GM21529 (cell line): Measurements from ENCODE around the gene GCSAM.

Experiments used
- ATAC-seq: cut with Tn5 transposase; IDR thresholded peaks from one replicate; pipeline ENCODE4 v1.9.1; 2021; ENCODE audit not compliant: unreplicated experiment

GCSAM gene

GRCh38 chr3:112129925-112130637 lies 3.0 kb downstream of the GCSAM start:
- no peak for ATAC-seq

GRCh38 chr3:112128843-112129727 lies 4.0 kb downstream of the GCSAM start:
- peak; percentile 45 for ATAC-seq

- no peak for ATAC-seq
Observed at GRCh38 chr3:112127522-112128494, 5.2 kb downstream of the GCSAM start.

GRCh38 chr3:112126511-112126911 lies 6.5 kb downstream of the GCSAM start:
- no peak for ATAC-seq

GRCh38 chr3:112124907-112125607 lies 8.0 kb downstream of the GCSAM start:
- no peak for ATAC-seq

- ATAC-seq, result no peak
Observed at GRCh38 chr3:112123548-112123947, 9.5 kb downstream of the GCSAM start.

- ATAC-seq, result no peak
Observed at GRCh38 chr3:112122870-112123269, 10.2 kb downstream of the GCSAM start.

- no peak for ATAC-seq
Observed at GRCh38 chr3:112121577-112122547, 11.2 kb downstream of the GCSAM start.

GRCh38 chr3:112119962-112120836 lies 12.8 kb downstream of the GCSAM start:
- ATAC-seq, result peak; percentile 34

GRCh38 chr3:112117841-112118571 lies 15.0 kb downstream of the GCSAM start:
- peak; percentile 17 for ATAC-seq

GRCh38 chr3:112117415-112117814 lies 15.6 kb downstream of the GCSAM start:
- no peak for ATAC-seq

GRCh38 chr3:112116748-112117186 lies 16.3 kb downstream of the GCSAM start:
- ATAC-seq, result no peak

- ATAC-seq, result peak; percentile 16
Observed at GRCh38 chr3:112115806-112116383, 17.2 kb downstream of the GCSAM start.

- peak; percentile 41 for ATAC-seq
Observed at GRCh38 chr3:112115161-112115739, 17.8 kb downstream of the GCSAM start.

GRCh38 chr3:112114576-112115160 lies 18.4 kb downstream of the GCSAM start:
- peak; percentile 28 for ATAC-seq

- ATAC-seq, result peak; percentile 49
Observed at GRCh38 chr3:112111785-112112402, 21.2 kb downstream of the GCSAM start.
